ENCODE data around the gene ABHD16B.

ABHD16B gene

DNA sequence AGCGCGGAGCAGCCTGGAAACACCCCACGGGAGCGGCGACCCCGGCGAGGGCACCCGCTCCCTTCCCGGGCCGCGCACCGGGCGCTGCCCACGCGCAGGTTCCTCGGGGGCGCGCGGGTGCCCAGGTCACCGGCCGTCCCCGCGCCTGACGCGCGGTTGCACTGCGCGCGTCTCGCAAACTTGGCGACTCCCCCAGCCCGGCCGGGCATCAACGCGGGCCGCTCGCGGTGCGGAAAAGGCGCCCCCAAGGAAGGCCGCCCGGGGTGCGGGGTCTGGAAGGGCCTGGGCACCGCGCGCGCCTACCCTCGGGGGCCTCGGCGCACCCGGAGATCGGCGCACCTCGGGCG is 29.7 kb upstream of the ABHD16B start:
- H3K4me3 ChIP-seq (ENCODE audit: low read depth, low read length), result peak overlapping the region; percentile 36
- H3K27ac ChIP-seq, result no peak overlapping the region
- peaks cover 4% of the 10 kb centered on the region for H3K27me3 ChIP-seq (replicated peaks)
- DNase-seq, result no peak
- TF ChIP-seq, protein P1, sequence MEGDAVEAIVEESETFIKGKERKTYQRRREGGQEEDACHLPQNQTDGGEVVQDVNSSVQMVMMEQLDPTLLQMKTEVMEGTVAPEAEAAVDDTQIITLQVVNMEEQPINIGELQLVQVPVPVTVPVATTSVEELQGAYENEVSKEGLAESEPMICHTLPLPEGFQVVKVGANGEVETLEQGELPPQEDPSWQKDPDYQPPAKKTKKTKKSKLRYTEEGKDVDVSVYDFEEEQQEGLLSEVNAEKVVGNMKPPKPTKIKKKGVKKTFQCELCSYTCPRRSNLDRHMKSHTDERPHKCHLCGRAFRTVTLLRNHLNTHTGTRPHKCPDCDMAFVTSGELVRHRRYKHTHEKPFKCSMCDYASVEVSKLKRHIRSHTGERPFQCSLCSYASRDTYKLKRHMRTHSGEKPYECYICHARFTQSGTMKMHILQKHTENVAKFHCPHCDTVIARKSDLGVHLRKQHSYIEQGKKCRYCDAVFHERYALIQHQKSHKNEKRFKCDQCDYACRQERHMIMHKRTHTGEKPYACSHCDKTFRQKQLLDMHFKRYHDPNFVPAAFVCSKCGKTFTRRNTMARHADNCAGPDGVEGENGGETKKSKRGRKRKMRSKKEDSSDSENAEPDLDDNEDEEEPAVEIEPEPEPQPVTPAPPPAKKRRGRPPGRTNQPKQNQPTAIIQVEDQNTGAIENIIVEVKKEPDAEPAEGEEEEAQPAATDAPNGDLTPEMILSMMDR (IDR thresholded peaks at IDR 0.05; ENCODE audit: low read depth, low read length, missing control alignments), result no peak
- no peaks in the 10 kb centered on the region for H3K36me3 ChIP-seq (replicated peaks)
- in situ Hi-C loops (cut with HindIII; ENCODE audit: low pct_ligation_motif_present, low sequenced_read_pairs), result no loop called here

DNA sequence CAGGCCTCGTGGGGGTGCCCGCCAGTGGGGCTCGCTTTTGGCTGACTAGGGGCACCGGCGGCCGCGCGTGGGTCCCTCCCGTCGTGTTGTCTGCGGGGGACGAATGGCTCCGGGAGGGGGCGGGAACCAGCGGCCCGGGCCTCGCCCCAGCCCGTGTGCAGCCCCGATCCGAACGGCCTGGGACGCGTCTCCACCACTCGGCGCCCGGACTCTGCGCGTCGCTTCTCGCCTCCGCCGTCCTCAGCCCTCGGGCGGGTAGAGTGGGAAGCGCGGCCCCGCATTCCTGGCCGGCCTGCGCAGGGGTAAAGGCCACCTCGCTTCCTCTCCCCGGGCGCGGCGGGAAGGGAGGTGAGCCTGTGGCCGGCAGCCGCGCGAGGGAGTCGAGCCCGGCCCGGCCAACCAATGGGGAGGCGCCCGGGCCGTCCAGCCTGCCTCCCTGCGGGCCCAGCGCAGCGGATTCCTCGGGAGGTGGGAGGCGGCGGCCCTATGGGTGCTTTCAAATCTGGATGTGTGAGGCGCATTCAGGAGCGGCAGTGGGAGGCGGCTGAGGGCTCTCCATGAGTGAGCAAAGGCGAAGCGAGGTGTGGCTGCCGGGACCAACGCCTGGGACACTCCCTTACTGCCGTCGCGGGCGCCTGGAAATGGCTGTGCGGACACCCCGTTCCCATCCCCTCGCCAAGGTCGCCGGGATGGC is 29.2 kb upstream of the ABHD16B start:
- DNase-seq, result no peak
- in situ Hi-C loops (cut with HindIII; ENCODE audit: low pct_ligation_motif_present, low sequenced_read_pairs), result no loop called here
- Histone ChIP-seq H3K36me3 (replicated peaks) (no peaks in the 10 kb centered on the region), H3K27me3 (replicated peaks) (peaks cover 4% of the 10 kb centered on the region), H3K4me3 (ENCODE audit: low read depth, low read length) (peak overlapping the region; percentile 29), H3K27ac (no peak overlapping the region)
- TF ChIP-seq, protein P1 (IDR thresholded peaks at IDR 0.05; ENCODE audit: low read depth, low read length, missing control alignments), result no peak

DNA sequence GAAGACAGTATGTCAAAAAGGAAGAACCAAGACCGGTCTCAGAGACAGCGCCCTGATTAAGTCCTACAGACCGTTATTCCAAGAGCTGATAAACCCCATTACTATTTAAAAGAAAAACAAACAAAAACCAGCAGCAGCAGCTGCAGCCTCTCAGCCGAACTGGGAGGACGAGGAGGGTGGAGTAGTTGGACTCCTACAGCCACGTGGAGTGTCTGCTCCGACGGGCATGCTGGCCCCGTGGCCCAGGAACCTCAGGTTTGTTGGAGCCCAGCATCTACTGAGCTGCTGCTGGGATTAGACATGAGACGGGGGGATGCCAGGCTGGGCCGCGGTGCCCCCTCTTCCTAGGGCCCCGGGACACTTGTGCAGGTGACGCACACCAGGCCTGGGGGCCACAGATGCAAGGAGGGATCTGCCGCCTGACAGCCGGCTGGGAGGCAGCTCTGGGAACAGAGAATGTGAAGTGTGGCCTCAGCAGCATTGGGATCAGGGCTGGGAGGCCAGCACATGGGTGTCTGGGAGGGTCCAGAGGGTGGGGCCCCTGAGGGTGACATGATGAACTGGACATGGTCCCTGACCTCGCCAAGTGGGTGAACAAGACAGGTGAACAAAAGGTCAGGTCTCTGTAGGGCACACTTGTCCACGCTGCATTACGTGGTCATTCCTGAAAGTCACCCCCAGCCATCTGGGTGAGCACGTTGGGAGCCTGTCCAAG is 27.4 kb upstream of the ABHD16B start:
- Histone ChIP-seq H3K36me3 (replicated peaks) (no peaks in the 10 kb centered on the region), H3K27me3 (replicated peaks) (peaks cover 1% of the 10 kb centered on the region), H3K4me3 (ENCODE audit: low read depth, low read length) (no peak overlapping the region), H3K27ac (no peak overlapping the region)
- TF ChIP-seq, protein P1 (IDR thresholded peaks at IDR 0.05; ENCODE audit: low read depth, low read length, missing control alignments), result no peak
- peak; percentile 57 for DNase-seq
- in situ Hi-C loops (cut with HindIII; ENCODE audit: low pct_ligation_motif_present, low sequenced_read_pairs), result no loop called here

DNA sequence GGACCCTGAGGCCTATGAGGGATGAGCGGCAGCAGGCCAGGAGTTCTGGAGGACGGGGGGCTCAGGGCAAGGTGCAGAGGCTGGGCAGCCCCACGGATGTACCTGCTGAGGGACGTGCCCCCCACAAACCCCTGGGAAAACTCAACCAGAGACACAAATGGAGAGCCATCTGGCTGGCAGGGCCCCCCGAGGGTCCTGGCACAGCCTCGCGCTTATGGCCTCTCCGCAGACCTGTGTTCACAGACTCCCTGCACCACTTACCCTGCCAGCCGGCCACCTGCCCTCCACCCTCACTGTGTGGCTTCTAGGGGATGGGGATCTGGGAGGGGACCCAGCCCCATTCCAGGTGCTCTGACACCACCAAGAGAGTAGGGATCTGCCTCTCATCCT is 26.8 kb upstream of the ABHD16B start:
- TF ChIP-seq, protein P1 (IDR thresholded peaks at IDR 0.05; ENCODE audit: low read depth, low read length, missing control alignments), result no peak
- DNase-seq, result no peak
- in situ Hi-C loops (cut with HindIII; ENCODE audit: low pct_ligation_motif_present, low sequenced_read_pairs), result no loop called here
- H3K27ac ChIP-seq, result no peak overlapping the region
- no peaks in the 10 kb centered on the region for H3K27me3 ChIP-seq (replicated peaks)
- no peaks in the 10 kb centered on the region for H3K36me3 ChIP-seq (replicated peaks)
- H3K4me3 ChIP-seq (ENCODE audit: low read depth, low read length), result no peak overlapping the region

DNA sequence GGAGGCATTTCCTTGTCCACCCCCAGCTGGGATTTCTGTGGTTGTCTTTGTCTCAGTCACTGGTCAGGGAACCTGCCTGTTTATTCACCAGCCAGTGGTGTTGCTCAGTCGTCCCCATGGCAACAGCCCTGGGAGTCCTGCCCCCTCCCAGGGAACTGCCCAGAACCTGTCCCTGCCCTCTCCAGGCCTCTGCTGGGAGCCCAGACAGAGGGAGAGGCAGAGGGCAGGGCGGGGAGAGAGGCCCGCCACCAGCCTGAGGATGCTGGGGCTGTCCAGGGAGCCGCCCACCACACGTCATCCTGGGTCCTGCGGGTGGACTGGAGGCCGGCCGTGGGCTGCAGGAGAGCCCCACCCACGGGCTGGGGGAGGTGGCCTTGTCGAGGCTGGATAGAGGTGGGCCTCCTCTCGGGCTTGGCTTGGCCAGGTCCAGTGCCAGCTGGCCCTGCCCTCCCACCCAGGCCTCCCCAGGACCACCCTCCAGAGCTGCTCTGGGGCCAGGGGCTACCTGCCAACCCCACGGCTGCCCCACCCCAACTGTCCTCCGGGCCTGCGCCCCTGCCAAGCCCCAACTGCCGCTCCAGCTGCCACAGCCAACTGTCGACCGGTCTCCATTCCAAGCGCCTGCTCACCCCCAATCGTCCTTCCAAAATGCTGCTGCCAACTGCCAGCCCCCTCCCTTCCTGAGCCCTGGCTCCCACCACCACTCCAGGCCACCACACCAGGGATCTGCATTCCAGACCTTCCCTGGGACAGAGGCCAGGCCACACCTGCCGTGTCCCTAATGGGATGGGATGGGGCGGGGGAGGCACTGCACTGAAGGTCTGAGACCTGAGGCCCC is 26.1 kb upstream of the ABHD16B start:
- no peak overlapping the region for H3K27ac ChIP-seq
- no peaks in the 10 kb centered on the region for H3K27me3 ChIP-seq (replicated peaks)
- peak; percentile 97 for DNase-seq
- no peaks in the 10 kb centered on the region for H3K36me3 ChIP-seq (replicated peaks)
- in situ Hi-C loops (cut with HindIII; ENCODE audit: low pct_ligation_motif_present, low sequenced_read_pairs), result no loop called here
- TF ChIP-seq, protein P1 (IDR thresholded peaks at IDR 0.05; ENCODE audit: low read depth, low read length, missing control alignments), result no peak
- no peak overlapping the region for H3K4me3 ChIP-seq (ENCODE audit: low read depth, low read length)
